Gastroesophageal sphincter (tissue), 3 donors: Measurements from ENCODE around the gene SUPT3H.

Experiments used
- CTCF ChIP-seq, 4 experiments: fragments of 200-600 bp in 2 of 4; fragments of 450-650 bp in 2 of 4; sonication (generic) in 1 of 4; IDR thresholded peaks; one replicate each; pipeline ENCODE4 v1.5.1; 2017 to 2019; ENCODE audit warnings: antibody characterized with exemption in 4 of 4, mild to moderate bottlenecking in 2 of 4, moderate library complexity in 2 of 4
- EP300 ChIP-seq: sonication (generic); formaldehyde crosslinking; IDR thresholded peaks from one replicate; pipeline ENCODE4 v1.6.1; 2017; ENCODE audit warnings: antibody characterized with exemption, mild to moderate bottlenecking
- POLR2A ChIP-seq, 2 donors: fragments of 450-650 bp; IDR thresholded peaks; one replicate each; pipeline ENCODE4 v1.6.1; 2017; ENCODE audit warnings: antibody characterized with exemption in 2 of 2, mild to moderate bottlenecking in 2 of 2, moderate library complexity in 1 of 2
- POLR2AphosphoS5 ChIP-seq: sonication (generic); formaldehyde crosslinking; IDR thresholded peaks from one replicate; pipeline ENCODE4 v1.6.1; 2017; ENCODE audit warnings: antibody characterized with exemption

GRCh38 chr6:44954281-44954680 lies 423.5 kb downstream of the SUPT3H start:
- no peak for TF ChIP-seq POLR2AphosphoS5
- TF ChIP-seq EP300: no peak
- TF ChIP-seq CTCF (IDR thresholded peaks at IDR 0.05): no peak
- no peak for TF ChIP-seq POLR2A (IDR thresholded peaks at IDR 0.05)
